IPS-15b (cell line): ENCODE data around the gene NNMT.

Source experiments
- H3K27me3 ChIP-seq: one replicate; pipeline ENCODE4 v1.6.1; 2013; ENCODE audit warnings: low read length; ENCODE audit not compliant: control insufficient read depth, insufficient read depth
- H3K36me3 ChIP-seq: one replicate; pipeline ENCODE4 v1.6.1; 2013; ENCODE audit warnings: low read length; ENCODE audit not compliant: control insufficient read depth, insufficient read depth
- H3K4me1 ChIP-seq: one replicate; pipeline ENCODE4 v1.6.1; 2013; ENCODE audit warnings: mild to moderate bottlenecking, low read length; ENCODE audit not compliant: control insufficient read depth, insufficient read depth
- H3K4me3 ChIP-seq: one replicate; pipeline ENCODE4 v1.5.1; 2013; ENCODE audit warnings: low read depth, low read length
- H3K9ac ChIP-seq: one replicate; pipeline ENCODE4 v1.6.1; 2013; ENCODE audit warnings: low read depth, mild to moderate bottlenecking, low read length
- H3K9me3 ChIP-seq: one replicate; pipeline ENCODE4 v1.6.1; 2013; ENCODE audit warnings: mild to moderate bottlenecking, low read length; ENCODE audit not compliant: control insufficient read depth, insufficient read depth

NNMT gene

GRCh38 chr11:114289779-114290178 lies 6.4 kb upstream of the NNMT start:
- H3K36me3 ChIP-seq, result no peaks in the 10 kb centered on the region
- no peaks in the 10 kb centered on the region for H3K9me3 ChIP-seq
- H3K27me3 ChIP-seq, result no peaks in the 10 kb centered on the region
- H3K4me1 ChIP-seq, result no peaks in the 10 kb centered on the region
- H3K4me3 ChIP-seq, result no peak overlapping the region
- H3K9ac ChIP-seq, result no peak overlapping the region

GRCh38 chr11:114290503-114291235 lies 5.5 kb upstream of the NNMT start:
- H3K9me3 ChIP-seq, result no peaks in the 10 kb centered on the region
- H3K9ac ChIP-seq, result no peak overlapping the region
- no peaks in the 10 kb centered on the region for H3K27me3 ChIP-seq
- no peaks in the 10 kb centered on the region for H3K4me1 ChIP-seq
- H3K4me3 ChIP-seq, result no peak overlapping the region
- no peaks in the 10 kb centered on the region for H3K36me3 ChIP-seq

GRCh38 chr11:114291381-114291780 lies 4.8 kb upstream of the NNMT start:
- H3K27me3 ChIP-seq, result no peaks in the 10 kb centered on the region
- H3K36me3 ChIP-seq, result no peaks in the 10 kb centered on the region
- no peak overlapping the region for H3K9ac ChIP-seq
- no peaks in the 10 kb centered on the region for H3K4me1 ChIP-seq
- no peak overlapping the region for H3K4me3 ChIP-seq
- H3K9me3 ChIP-seq, result no peaks in the 10 kb centered on the region

- Histone ChIP-seq H3K9me3 (no peaks in the 10 kb centered on the region), H3K9ac (no peak overlapping the region), H3K4me3 (no peak overlapping the region), H3K27me3 (no peaks in the 10 kb centered on the region), H3K4me1 (no peaks in the 10 kb centered on the region), H3K36me3 (no peaks in the 10 kb centered on the region)
Observed at GRCh38 chr11:114291842-114292680, 4.1 kb upstream of the NNMT start.

GRCh38 chr11:114293201-114293711 lies 2.9 kb upstream of the NNMT start:
- H3K36me3 ChIP-seq, result no peaks in the 10 kb centered on the region
- H3K4me1 ChIP-seq, result no peaks in the 10 kb centered on the region
- no peak overlapping the region for H3K9ac ChIP-seq
- no peaks in the 10 kb centered on the region for H3K27me3 ChIP-seq
- H3K4me3 ChIP-seq, result no peak overlapping the region
- no peaks in the 10 kb centered on the region for H3K9me3 ChIP-seq

- no peaks in the 10 kb centered on the region for H3K4me1 ChIP-seq
- no peak overlapping the region for H3K9ac ChIP-seq
- H3K36me3 ChIP-seq, result no peaks in the 10 kb centered on the region
- no peak overlapping the region for H3K4me3 ChIP-seq
- no peaks in the 10 kb centered on the region for H3K9me3 ChIP-seq
- H3K27me3 ChIP-seq, result no peaks in the 10 kb centered on the region
Observed at GRCh38 chr11:114296605-114297372, 590 bp downstream of the NNMT start.

GRCh38 chr11:114297806-114298709 lies 1.9 kb downstream of the NNMT start:
- Histone ChIP-seq H3K4me3 (no peak overlapping the region), H3K9ac (no peak overlapping the region), H3K36me3 (no peaks in the 10 kb centered on the region), H3K27me3 (no peaks in the 10 kb centered on the region), H3K4me1 (no peaks in the 10 kb centered on the region), H3K9me3 (no peaks in the 10 kb centered on the region)

GRCh38 chr11:114298710-114299109 lies 2.5 kb downstream of the NNMT start:
- Histone ChIP-seq H3K9me3 (no peaks in the 10 kb centered on the region), H3K27me3 (no peaks in the 10 kb centered on the region), H3K9ac (no peak overlapping the region), H3K36me3 (no peaks in the 10 kb centered on the region), H3K4me3 (no peak overlapping the region), H3K4me1 (no peaks in the 10 kb centered on the region)

GRCh38 chr11:114301088-114301487 lies 4.9 kb downstream of the NNMT start:
- H3K4me1 ChIP-seq, result no peaks in the 10 kb centered on the region
- H3K4me3 ChIP-seq, result no peak overlapping the region
- no peaks in the 10 kb centered on the region for H3K9me3 ChIP-seq
- no peaks in the 10 kb centered on the region for H3K27me3 ChIP-seq
- H3K9ac ChIP-seq, result no peak overlapping the region
- H3K36me3 ChIP-seq, result no peaks in the 10 kb centered on the region

- no peak overlapping the region for H3K4me3 ChIP-seq
- no peak overlapping the region for H3K9ac ChIP-seq
- no peaks in the 10 kb centered on the region for H3K4me1 ChIP-seq
- H3K36me3 ChIP-seq, result no peaks in the 10 kb centered on the region
- no peaks in the 10 kb centered on the region for H3K9me3 ChIP-seq
- H3K27me3 ChIP-seq, result no peaks in the 10 kb centered on the region
Observed at GRCh38 chr11:114301927-114302326, 5.7 kb downstream of the NNMT start.

GRCh38 chr11:114302663-114303062 lies 6.5 kb downstream of the NNMT start:
- no peak overlapping the region for H3K4me3 ChIP-seq
- H3K36me3 ChIP-seq, result no peaks in the 10 kb centered on the region
- H3K9ac ChIP-seq, result no peak overlapping the region
- no peaks in the 10 kb centered on the region for H3K4me1 ChIP-seq
- no peaks in the 10 kb centered on the region for H3K9me3 ChIP-seq
- no peaks in the 10 kb centered on the region for H3K27me3 ChIP-seq
